ENCODE measurements around the gene ADIRF. TPM values are rescaled to one million over a fixed set of nuclear protein-coding genes. Genes with fewer than 3 reads are reported as not detected.

Gene ADIRF
- total RNA-seq, 1 donor: 11.9 TPM

- Histone ChIP-seq H3K27ac (ENCODE audit: low read depth, low read length) (no peak overlapping the region), H3K27me3 (ENCODE audit: insufficient read depth, low read length) (no peaks in the 10 kb centered on the region), H2AFZ (ENCODE audit: low read length) (no peak overlapping the region), H4K20me1 (ENCODE audit: insufficient read depth, low read length) (no peaks in the 10 kb centered on the region), H3K9me3 (ENCODE audit: low read depth, low read length) (no peaks in the 10 kb centered on the region), H3K79me2 (ENCODE audit: insufficient read depth, low read length) (no peaks in the 10 kb centered on the region), H3K36me3 (ENCODE audit: insufficient read depth, low read length) (no peaks in the 10 kb centered on the region), H3K4me3 (ENCODE audit: insufficient read depth, low read length) (no peak overlapping the region), H3K4me1 (ENCODE audit: insufficient read depth, low read length) (peaks cover 14% of the 10 kb centered on the region), H3K4me2 (ENCODE audit: insufficient read depth, low read length) (no peak overlapping the region)
- TF ChIP-seq CTCF (IDR thresholded peaks at IDR 0.05; ENCODE audit: extremely low read depth, low read depth, low read length): peak; percentile 95
- DNase-seq (ENCODE audit: insufficient read length, low spot score, missing footprints): peak; percentile 96
Measured at GRCh38 chr10:86960003-86960862, 8.0 kb upstream of the ADIRF start.

- no peaks in the 10 kb centered on the region for H4K20me1 ChIP-seq (ENCODE audit: insufficient read depth, low read length)
- H3K4me2 ChIP-seq (ENCODE audit: insufficient read depth, low read length): no peak overlapping the region
- H3K9me3 ChIP-seq (ENCODE audit: low read depth, low read length): no peaks in the 10 kb centered on the region
- no peak overlapping the region for H2AFZ ChIP-seq (ENCODE audit: low read length)
- DNase-seq (ENCODE audit: insufficient read length, low spot score, missing footprints): peak; percentile 70
- H3K27me3 ChIP-seq (ENCODE audit: insufficient read depth, low read length): no peaks in the 10 kb centered on the region
- no peak overlapping the region for H3K4me3 ChIP-seq (ENCODE audit: insufficient read depth, low read length)
- TF ChIP-seq CTCF (IDR thresholded peaks at IDR 0.05; ENCODE audit: extremely low read depth, low read depth, low read length): no peak
- peaks cover 14% of the 10 kb centered on the region for H3K4me1 ChIP-seq (ENCODE audit: insufficient read depth, low read length)
- no peaks in the 10 kb centered on the region for H3K36me3 ChIP-seq (ENCODE audit: insufficient read depth, low read length)
- no peaks in the 10 kb centered on the region for H3K79me2 ChIP-seq (ENCODE audit: insufficient read depth, low read length)
- H3K27ac ChIP-seq (ENCODE audit: low read depth, low read length): no peak overlapping the region
Measured at GRCh38 chr10:86960863-86961434, 7.3 kb upstream of the ADIRF start.

GRCh38 chr10:86961481-86962091 is 6.7 kb upstream of the ADIRF start:
- no peaks in the 10 kb centered on the region for H3K79me2 ChIP-seq (ENCODE audit: insufficient read depth, low read length)
- H3K4me1 ChIP-seq (ENCODE audit: insufficient read depth, low read length): peaks cover 20% of the 10 kb centered on the region
- no peak overlapping the region for H3K4me2 ChIP-seq (ENCODE audit: insufficient read depth, low read length)
- no peaks in the 10 kb centered on the region for H3K9me3 ChIP-seq (ENCODE audit: low read depth, low read length)
- DNase-seq (ENCODE audit: insufficient read length, low spot score, missing footprints): peak; percentile 85
- H3K4me3 ChIP-seq (ENCODE audit: insufficient read depth, low read length): no peak overlapping the region
- no peaks in the 10 kb centered on the region for H3K27me3 ChIP-seq (ENCODE audit: insufficient read depth, low read length)
- no peaks in the 10 kb centered on the region for H4K20me1 ChIP-seq (ENCODE audit: insufficient read depth, low read length)
- no peaks in the 10 kb centered on the region for H3K36me3 ChIP-seq (ENCODE audit: insufficient read depth, low read length)
- H2AFZ ChIP-seq (ENCODE audit: low read length): no peak overlapping the region
- no peak overlapping the region for H3K27ac ChIP-seq (ENCODE audit: low read depth, low read length)
- TF ChIP-seq CTCF (IDR thresholded peaks at IDR 0.05; ENCODE audit: extremely low read depth, low read depth, low read length): no peak

All from osteoblast (primary cell).